Measurements from ENCODE around the gene APOC4. TPM values are rescaled to one million over a fixed set of nuclear protein-coding genes. Genes with fewer than 3 reads are reported as not detected.
A peak's percentile ranks its signal among the peaks of the same experiment; 100 is the strongest.

APOC4 gene
- total RNA-seq, 4 donors from 2014 or later, result not detected

- H3K4me1 ChIP-seq, result peaks cover 0 to 4% (median under 1%) of the 10 kb centered on the region in 4 donors
- TF ChIP-seq EP300 (IDR thresholded peaks at IDR 0.05), result no peak
- TF ChIP-seq CTCF (IDR thresholded peaks at IDR 0.05), result no peak
- TF ChIP-seq POLR2A (IDR thresholded peaks at IDR 0.05), result no peak
- DNase-seq (ENCODE audit: low spot score in 2 of 2), result no peak
- no peak overlapping the region for H3K27ac ChIP-seq
- WGBS, 2 donors, result 87 to 89% methylated on average over 7 to 8 of the region's 8 CpGs
- no peaks in the 10 kb centered on the region for H3K27me3 ChIP-seq
- no peaks in the 10 kb centered on the region for H3K9me3 ChIP-seq
- peaks cover 0 to 99% (median 20%) of the 10 kb centered on the region in 3 donors for H3K36me3 ChIP-seq
- no peak overlapping the region for H3K4me3 ChIP-seq
These were observed 44.2 kb upstream of the APOC4 start for GRCh38 chr19:44897835-44898234.

DNA sequence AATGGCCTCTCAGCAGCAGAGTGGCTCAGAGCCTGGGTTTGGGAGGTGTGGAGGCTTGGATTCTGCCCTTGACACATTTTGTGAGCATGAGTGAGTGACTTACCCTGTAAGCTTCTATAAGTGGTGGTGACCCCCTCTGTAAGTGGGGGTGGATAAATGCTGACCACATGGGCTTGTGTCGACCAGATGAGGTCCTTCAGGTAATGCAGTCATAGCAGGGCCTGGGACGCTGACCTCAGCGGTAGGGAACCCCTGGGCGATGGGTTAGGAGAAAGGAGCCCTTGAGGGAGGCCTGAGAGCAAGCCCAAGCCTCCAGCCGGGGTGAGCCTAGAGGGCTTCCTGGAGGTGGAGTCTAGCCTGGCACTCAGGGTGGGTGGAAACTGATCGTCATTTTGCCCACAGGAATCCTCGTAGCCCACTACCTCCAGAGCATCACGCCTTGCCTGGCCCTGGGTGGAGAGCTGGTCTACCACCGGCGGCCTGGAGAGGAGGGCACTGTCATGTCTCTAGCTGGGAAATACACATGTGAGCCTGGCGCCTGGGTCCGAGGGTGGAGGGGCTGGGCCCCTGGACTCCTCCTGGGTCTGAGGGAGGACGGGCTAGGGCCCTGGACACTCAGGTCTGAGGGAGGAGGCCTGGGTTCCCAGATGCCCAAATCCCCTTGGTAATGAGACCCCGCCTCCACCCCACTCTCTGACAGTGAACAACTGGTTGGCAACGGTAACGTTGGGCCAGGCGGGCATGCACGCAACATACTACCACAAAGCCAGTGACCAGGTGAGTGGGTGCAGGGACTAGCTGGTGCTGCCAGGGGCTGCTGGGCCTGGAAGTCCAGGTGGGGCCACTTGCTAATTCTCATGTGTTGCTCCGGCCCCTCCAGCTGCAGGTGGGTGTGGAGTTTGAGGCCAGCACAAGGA lies 41.5 kb upstream of the APOC4 start:
- 89 to 94% methylated on average over 13 to 19 of the region's 19 CpGs for WGBS, 2 donors
- Histone ChIP-seq H3K36me3 (peaks cover 0 to 78% (median 7%) of the 10 kb centered on the region in 3 donors), H3K4me1 (peaks cover 0 to 21% (median 4%) of the 10 kb centered on the region in 4 donors), H3K27me3 (peaks cover 0 to 7% of the 10 kb centered on the region in 2 donors), H3K27ac (no peak overlapping the region), H3K9me3 (no peaks in the 10 kb centered on the region), H3K4me3 (no peak overlapping the region)
- DNase-seq (ENCODE audit: low spot score in 2 of 2), result no peak
- no peak for TF ChIP-seq POLR2A (IDR thresholded peaks at IDR 0.05)
- TF ChIP-seq CTCF (IDR thresholded peaks at IDR 0.05), result no peak
- no peak for TF ChIP-seq EP300 (IDR thresholded peaks at IDR 0.05)

- TF ChIP-seq CTCF (IDR thresholded peaks at IDR 0.05), result no peak
- TF ChIP-seq EP300 (IDR thresholded peaks at IDR 0.05), result no peak
- no peak for TF ChIP-seq POLR2A (IDR thresholded peaks at IDR 0.05)
- peaks cover 0 to 52% (median 7%) of the 10 kb centered on the region in 3 donors for H3K36me3 ChIP-seq
These were observed 38.8 kb upstream of the APOC4 start for GRCh38 chr19:44903216-44903601.

GRCh38 chr19:44903602-44904425 lies 38.2 kb upstream of the APOC4 start:
- H3K4me1 ChIP-seq, result peaks cover 0 to 33% (median 8%) of the 10 kb centered on the region in 4 donors
- TF ChIP-seq POLR2A (IDR thresholded peaks at IDR 0.05), result no peak
- TF ChIP-seq CTCF (IDR thresholded peaks at IDR 0.05), result peak; percentile 96 to 99 (median 98)
- no peaks in the 10 kb centered on the region for H3K9me3 ChIP-seq
- peaks cover 0 to 46% (median 7%) of the 10 kb centered on the region in 3 donors for H3K36me3 ChIP-seq
- H3K27ac ChIP-seq, result no peak overlapping the region
- no peak overlapping the region for H3K4me3 ChIP-seq
- H3K27me3 ChIP-seq, result peaks cover 0 to 24% of the 10 kb centered on the region in 2 donors
- DNase-seq (ENCODE audit: low spot score in 2 of 2), result peak; percentile 70 to 86
- 9 to 12% methylated on average over 20 to 24 of the region's 24 CpGs for WGBS, 2 donors

More at GRCh38 chr19:44903216-44903601, 38.8 kb upstream of the APOC4 start:
- H3K4me3 ChIP-seq, result no peak overlapping the region
- 61 to 71% methylated on average over 12 to 15 of the region's 15 CpGs for WGBS, 2 donors
- H3K27ac ChIP-seq, result no peak overlapping the region
- H3K4me1 ChIP-seq, result peaks cover 0 to 33% (median 8%) of the 10 kb centered on the region in 4 donors
- DNase-seq (ENCODE audit: low spot score in 2 of 2), result no peak
- H3K9me3 ChIP-seq, result no peaks in the 10 kb centered on the region
- H3K27me3 ChIP-seq, result peaks cover 0 to 24% of the 10 kb centered on the region in 2 donors
